HG03378 (cell line): ENCODE results near the gene LRRC8A.
"Not testable (repeated sequence)": the region's sequence is repeated elsewhere in the genome, so short reads cannot be mapped to it uniquely, and the experiment has no call there.

ENCODE experiments used
- ATAC-seq: cut with Tn5 transposase; IDR thresholded peaks from one replicate; pipeline ENCODE4 v1.9.1; 2021; ENCODE audit warnings: mild to moderate bottlenecking, moderate library complexity; ENCODE audit not compliant: unreplicated experiment

LRRC8A gene

DNA sequence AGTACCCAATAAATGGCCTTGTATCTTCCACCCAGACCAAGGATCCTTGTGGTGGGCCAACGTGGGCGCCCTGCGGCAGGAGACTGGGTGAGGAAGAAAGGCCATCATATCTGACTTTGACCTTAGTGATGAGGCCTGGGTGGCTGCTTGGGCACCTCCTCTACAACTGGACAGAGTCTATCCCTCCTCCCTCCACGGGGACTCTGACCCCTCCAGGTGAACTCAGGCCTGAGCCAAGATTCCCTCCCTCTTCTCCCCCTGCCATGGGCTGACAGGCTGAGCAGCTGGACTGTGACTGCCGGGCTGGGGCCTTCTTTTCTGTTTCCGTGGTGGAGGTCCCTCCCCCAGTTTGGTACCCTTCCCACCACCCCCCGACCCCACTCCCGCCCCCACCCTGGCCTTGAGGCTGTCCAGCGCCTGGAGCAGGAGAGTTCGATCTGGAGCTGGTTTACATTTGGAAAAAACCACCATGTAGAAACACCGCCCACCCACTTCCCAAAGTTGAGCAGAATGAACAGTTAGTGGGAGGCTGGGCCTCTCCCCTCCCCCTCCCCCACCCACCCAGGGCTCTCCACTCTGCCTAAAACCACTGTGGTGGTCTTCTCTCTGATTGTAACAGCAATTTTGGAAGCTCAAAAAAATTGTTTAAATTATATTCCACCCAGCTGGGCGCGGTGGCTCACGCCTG, 37.6 kb downstream of the LRRC8A start:
- ATAC-seq = no peak

DNA sequence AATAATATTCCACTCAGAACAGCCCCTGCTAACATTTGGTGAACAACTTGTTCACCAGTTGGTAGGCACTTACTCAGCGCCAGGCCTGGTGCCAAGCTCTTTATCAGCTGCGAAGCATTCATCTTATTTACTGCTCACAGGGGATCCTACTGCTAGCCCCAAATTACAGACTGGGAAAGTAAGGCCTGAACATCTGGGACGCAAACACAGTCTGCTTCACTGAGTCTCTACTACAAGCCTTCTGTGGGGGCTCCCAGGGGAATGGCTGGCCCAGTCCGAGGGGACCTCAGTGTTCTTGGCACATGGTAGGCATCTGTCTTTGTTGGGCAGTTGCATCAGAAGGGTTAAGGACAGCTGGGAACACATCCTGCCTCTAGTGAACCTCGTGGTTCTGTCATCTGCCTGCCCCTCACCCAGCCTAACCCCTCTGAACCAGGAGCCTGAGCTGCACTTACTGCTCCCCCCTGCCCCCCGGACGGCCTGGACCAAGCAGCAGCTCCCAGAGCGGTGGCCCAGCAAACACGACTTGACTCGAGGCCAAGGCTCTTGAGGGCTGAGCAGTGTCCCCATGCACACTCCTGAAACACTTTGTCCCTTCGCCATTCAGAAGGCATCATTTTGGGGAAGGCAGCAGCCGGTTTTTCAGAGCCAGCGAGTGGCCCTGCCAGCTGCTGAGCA, 38.6 kb downstream of the LRRC8A start, which contains the start of gene PHYHD1:
PHYHD1 (plus strand) TSS at position 602 of the 678 bp plus-strand sequence. CDS start 1,342 bp downstream, outside the sequence.
- ATAC-seq = no peak

DNA sequence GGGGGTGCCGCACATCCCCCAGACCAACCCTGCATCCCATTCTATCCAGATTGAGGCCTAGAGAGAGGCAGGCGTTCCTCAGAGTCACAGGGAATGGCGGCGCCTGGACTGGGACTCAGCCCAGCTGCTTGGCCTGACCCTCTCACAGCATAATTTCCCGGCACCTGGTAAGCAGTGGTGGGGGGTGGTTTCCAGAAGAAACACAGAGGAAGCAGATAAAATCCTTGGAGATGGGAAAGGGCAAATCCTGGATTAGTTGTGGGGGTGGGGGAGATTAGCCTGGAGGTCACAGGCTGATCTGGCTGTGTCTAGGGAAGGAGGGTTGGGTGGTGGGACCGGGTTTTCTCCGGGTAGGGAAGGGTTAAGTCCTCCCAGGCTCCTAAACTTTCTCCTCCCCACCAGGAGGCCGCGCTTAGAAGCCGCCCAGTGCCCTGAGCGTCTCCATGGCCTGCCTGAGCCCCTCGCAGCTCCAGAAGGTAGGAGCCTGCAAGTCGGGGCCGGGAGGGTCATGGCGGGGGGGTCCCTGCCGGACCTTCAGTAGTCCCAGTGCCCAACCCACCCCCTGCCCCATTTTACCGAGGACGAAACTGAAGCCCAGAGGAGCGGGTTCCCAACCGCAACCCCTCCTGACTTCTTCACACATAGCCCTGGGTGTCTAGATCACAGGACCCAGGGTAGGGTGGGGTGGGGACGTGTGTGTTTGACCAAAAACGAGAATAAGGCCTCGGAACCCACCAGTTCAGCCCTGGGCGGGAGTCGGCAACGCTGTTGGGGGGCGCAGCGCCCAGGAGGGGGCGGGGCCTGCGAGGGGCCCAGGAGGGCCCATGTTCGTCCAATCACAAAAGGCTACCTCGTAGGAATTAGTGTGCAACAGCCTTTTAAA, 40.2 kb downstream of the LRRC8A start:
- ATAC-seq = no peak

DNA sequence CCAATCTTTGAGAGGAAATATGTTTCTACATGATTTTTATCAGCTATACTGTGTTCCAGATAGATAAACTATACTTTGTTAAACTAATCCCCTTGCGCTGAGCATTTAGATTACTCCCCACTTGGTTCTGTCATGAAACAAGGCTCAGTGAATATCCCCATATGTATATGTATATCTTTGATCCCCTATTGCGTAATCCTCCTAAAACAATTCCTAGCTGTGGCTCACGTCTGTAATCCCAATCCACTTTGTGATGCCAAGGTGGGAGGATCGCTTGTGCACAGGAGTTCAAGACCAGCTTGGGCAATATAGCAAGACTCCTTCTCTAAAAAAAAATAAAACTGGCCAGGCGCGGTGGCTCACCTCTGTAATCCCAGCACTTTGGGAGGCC, 41.6 kb downstream of the LRRC8A start:
- ATAC-seq = no peak

DNA sequence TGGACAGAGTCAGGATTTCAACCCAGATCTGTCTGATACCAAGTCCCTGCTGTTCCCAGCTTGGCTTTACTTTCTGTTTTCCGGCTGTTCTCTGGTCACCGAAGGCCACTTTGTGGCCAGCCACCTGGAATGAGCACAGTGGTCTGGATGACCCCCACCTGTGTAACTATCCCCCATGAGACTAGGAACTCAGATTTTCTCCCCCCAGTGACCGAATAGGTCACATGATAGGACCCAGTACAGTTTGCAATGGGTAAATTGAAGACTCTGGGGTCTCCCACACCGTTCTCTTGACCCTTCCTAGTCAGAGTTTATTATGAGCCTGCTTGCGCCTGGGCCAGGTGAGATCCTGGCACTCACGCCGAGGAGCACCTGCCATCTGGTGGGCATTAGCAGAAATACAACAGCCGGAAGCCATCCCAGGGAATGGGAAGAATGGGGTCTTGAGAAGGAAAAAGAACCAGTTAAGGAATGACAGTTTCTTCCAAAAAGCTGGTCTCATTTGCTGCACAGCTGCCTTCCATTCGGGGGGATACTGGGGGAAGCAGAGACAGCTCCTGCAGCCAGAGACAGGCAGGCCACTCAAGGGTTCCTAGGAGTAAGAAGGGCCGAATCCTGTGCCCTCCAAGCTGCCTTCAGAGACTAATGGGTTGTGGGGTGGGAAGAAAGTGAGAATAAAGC, 45.9 kb downstream of the LRRC8A start:
- ATAC-seq = no peak

DNA sequence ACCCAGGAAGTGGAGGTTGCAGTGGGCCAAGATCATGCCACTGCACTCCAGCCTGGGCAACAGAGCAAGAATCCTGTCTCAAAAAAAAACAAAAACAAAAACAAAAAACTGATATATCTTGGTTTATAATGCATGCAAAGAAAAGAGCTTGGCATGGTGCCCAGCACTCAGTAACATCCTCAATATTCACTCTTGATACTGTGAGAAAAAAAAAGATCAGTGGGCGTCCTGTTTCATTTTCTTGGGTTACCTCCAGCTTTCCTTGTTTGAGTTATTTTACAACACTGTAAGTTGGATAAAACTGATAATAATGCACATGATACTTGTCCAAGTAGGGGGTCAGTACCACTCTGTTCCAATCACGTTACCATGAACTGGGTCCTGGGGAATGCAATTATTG, 46.7 kb downstream of the LRRC8A start:
- no peak for ATAC-seq

DNA sequence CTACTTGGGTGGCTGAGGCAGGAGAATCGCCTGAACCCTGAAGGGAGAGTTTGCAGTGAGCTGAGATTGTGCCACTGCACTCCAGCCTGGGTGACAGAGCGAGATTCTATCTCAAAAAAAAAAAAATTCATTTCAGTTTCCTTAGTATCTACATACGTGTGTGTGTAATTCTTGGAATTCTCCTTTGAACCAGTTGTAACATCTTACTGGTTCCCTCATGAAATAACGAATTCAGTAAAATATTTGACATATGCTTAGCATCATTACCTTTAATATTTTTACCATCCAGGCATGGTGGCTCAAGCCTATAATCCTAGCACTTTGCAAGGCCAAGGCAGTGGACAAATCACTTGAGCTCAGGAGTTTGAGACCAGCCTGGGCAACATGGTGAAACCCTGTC, 47.6 kb downstream of the LRRC8A start:
- no peak for ATAC-seq

DNA sequence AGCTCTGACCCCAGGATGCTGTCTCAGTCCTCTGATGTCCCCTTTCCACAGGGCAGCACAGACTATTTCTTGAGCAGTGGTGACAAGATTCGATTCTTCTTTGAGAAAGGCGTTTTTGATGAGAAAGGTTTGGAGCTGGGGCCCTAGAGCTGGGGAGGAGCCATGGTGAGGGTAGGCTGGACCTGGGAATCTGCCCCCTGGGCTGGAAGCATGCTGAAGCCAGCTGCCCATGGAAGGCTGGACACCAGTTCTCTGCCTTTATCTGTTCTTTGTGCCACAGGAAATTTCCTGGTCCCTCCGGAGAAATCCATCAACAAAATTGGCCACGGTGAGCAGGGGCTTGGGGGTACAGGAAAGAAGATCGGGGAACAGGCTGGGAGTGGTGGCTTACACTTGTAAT, 51.8 kb downstream of the LRRC8A start:
- no peak for ATAC-seq

DNA sequence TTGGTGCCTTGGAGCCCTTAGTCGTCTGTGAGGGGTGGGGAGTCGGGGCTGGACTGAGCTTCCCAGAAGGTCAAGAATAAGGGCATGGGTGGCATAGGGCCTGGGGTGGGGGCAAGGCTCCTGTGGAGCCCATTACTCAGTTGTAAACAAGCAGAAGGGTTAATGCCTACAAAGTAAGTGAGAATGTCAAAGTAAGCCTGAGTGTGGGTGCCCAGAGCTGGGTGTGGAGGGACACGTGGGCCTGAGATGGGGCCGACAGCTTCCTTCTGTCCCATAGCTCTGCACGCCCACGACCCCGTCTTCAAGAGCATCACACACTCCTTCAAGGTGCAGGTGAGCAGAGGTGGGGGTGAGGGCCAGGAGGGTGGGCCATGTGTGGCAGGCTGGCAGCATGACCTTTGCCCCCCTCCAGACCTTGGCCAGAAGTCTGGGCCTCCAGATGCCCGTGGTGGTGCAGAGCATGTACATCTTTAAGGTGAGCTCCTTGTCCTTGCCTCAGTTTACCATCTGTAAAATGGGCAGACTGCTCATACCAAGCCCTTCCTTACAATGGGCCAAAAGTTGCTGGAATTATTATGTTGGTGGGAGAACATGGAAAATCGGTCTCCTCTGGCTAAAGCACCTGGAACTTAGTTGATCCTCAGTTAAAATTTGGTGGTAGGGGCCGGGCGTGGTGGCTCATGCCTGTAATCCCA, 54.4 kb downstream of the LRRC8A start:
- ATAC-seq = no peak

DNA sequence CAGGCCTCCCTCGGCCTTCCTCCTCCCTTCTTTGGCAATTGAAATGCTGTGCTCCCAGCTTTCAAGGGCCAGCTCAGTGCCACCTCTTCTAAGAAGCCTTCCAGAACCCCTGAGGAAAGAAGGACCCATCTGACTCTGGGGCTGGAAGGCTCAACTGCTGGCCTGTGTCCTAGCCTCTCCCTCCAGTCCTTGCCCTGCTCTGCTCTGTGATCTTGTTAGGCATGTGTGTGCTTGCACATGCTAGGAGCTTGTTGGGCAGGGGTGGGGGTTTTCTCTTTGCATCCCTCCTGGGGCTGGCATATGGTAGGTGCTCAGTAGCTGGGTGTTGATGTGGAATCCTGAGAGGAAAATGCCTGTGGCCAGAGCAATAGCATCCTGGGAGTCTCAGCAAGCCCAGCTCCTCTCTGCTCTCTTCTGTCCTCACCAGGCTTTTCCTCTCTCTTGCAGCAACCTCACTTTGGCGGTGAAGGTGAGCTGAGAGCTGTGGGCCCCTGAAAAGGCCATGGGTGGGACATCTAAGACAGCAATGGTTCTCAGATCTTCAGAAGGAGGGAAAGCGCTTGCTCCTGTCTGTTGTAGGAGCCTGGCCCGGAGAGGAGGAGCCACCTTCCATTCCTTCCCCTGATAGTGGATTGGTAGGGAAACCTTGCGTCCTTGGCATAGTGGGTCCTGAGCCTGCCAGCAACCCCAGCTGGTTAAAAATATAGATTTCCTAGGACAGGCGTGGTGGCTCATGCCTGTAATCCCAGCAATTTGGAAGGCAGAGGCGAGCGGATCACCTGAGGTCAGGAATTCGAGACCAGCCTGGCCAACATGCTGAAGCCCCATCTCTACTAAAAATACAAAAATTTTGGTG, 55.6 kb downstream of the LRRC8A start:
- no peak for ATAC-seq

DNA sequence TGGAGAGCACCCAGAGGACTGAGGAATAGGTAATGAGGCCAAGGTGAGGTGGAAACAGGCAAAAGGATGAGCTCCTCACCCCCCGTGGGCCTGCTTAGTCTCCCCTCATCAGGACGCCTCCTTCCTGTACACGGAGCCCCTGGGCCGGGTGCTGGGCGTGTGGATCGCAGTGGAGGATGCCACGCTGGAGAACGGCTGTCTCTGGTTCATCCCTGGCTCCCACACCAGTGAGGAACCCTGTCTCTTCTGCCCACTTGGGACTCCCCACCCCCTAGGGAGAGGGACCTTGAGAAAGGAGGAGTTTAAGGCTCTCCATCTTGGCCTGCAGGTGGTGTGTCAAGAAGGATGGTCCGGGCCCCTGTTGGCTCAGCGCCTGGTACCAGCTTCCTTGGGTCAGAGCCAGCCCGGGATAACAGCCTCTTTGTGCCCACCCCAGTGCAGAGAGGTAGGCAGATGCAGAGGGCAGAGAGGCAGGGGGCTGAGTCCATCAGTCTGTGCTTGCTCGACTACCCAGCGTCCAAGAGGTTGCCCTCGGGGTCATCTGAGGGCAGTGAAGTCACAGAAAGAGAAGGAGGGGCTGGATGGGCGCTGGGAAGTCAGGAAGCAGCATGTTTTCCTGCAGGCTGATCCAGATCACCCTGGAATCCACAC, 58.5 kb downstream of the LRRC8A start:
- no peak for ATAC-seq

DNA sequence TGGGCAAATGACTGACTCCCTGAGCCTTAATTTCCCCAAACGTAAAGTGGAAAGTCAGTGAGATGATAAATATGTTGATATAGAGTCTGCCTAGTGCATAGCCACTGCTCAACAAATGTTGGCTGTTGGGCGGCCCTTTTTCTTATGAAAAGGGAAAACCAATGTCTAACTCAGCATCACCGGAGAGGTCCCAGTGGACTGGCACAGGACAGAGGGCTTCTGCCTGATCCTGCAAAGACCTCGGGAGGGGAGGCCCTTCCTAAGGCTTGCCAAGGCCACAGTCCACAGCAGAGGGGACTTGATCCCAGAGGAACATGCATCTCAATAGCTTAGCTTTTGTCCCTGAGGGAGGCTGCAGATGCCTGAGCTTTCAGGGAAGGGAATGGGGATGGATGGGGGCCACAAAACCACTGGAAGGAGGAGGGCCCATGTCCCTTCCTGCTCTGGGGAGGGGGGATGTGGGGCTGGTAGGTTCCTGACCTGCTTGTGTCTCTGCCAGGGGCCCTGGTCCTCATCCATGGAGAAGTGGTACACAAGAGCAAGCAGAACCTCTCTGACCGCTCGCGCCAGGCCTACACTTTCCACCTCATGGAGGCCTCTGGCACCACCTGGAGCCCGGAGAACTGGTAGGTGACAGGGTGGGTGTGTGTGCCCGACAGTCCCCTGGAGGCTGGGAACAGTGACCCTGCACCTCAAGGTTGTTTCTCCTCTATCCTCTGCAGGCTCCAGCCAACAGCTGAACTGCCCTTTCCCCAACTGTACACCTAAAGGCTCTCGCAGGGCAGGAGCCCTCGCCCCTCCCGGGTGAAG, 59.2 kb downstream of the LRRC8A start:
- ATAC-seq = no peak

DNA sequence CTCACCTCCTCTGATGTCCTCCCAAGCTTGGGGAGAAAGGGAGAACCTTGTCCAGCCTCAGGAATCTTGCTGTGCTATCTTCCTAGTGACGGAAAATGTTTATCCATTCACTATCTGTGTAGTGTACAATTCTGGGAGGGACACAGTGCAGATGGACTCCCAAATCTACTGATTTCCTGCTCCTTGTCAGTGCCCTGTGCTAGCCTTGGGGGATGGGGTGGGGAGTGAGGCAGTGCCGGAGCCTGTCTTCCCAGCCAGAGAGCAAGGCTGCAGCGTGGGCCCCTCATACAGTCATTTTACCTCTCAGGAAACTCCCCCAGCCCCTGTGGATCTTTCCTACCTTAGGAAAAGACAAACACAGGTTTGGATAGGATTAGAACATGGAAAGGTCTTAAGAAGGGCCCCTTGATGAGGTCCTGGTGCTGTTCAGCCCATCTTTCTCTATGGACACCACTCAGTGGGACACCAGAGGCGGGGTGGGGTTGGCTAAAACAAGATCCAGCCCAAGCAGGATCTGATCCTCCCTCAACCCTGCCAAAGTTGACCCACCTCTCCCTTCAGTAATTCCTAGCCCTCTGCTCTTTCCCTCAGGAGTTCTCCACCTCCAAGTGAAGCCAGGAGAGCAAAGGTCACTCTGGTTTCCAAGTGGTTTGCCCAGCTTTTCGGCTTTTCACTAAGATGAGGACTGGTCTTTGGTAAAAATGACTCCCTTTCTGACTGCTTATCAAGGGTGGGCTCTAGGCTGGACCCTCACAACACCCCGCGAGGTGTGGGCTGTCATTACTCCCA, 62.1 kb downstream of the LRRC8A start:
- no peak for ATAC-seq

DNA sequence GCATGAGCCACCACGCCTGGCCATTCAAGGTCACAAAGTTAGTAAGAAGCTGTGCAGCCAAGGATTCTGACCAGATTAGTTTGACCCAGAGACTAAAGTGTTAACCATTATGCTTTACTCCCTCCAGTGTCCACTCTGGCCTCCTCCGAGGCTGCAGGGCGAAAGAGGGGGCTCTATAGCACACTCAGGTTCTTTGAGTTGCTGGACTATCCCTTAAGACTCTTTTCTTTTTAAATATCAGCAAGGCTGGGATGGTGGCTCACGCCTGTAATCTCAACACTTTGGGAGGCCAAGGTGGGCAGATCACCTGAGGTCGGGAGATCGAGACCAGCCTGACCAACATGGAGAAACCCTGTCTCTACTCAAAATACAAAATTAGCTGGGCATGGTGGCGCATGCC, 63.0 kb downstream of the LRRC8A start:
- ATAC-seq = not testable (repeated sequence)

DNA sequence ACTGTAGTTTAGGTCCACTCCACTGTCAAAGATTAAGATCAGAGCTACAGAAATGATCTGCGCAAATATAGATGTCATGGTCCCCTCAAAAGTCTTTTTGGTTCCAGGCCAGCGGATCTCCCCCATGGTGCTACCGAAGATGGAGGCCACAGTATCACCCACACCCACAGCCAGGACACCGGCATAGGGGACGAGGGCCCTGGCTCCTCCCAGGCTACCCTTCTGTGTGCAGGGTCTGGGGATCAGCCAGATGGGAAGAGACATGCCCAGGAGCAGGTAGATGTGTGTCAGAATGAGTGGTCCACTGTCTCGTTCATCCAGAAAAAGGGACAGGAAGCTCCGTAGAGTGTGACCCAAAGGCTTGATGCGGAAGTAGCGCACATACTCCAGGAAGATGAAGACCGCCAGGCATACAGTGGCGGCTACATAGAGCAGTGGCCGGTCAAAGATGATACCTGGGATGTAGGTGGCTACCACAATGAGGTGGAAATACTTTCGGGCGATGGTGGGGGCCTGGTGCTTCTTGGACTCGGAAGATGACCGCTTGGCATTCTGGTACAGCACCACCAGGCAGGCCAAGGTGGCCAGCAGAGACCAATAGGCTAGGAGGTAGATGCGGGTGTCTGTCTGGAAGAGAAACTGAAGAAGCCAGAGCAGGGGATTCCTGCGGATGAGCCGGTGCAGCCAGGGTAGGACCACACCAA, 64.0 kb downstream of the LRRC8A start:
- ATAC-seq = no peak

DNA sequence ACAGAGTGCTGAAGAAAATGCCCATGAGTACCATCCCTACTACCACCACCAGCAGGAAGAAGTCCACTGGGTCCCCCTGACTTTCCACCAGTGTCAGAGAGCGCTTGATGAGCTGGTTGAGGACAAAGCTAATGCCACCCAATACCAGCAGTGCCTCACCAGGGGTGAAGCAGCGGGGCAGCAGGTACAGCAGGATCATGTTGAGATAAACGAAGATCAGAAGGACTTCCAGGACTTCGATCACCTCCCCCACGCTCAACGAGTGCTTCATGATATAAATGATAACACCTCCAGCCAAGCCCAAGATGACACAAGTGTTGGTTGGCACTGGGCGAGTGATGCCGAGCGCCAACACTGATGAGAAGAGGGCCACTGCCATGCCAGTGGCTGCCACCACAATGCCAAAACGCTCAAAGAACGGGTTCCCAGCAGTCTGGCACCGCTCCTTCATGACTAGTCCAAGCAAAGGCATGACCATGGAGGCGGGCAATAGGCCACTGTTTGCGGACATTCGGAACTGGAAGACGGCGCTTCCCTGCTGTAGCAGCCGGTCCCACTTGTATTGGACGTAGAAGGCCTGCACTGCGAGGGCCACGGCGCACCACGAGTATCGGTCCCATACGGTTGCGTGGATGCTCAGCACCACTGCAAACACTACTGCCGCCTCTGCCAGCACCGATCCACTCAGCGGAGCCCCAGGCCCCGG, 64.8 kb downstream of the LRRC8A start:
- no peak for ATAC-seq

DNA sequence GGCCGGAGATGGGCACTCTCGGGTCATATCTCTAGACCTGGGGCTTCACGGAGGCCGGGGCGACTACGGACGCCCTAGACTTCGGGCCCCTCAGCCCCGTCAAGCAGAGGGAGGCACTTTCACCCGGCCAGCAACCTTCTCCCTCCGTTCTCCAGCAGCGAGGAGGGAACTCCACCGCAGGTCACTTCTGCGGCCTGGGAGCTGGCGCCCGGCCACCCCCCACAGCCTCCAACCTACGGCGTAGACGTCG, 65.3 kb downstream of the LRRC8A start:
- ATAC-seq = peak; percentile 31
